ENCODE data around the gene ABR. TPM values are rescaled to one million over a fixed set of nuclear protein-coding genes. Genes with fewer than 3 reads are reported as not detected.
"Not testable (repeated sequence)": the region's sequence is repeated elsewhere in the genome, so short reads cannot be mapped to it uniquely, and the experiment has no call there.

Gene ABR
- total RNA-seq, 2 donors from 2014 or later = 243 to 326 TPM

DNA sequence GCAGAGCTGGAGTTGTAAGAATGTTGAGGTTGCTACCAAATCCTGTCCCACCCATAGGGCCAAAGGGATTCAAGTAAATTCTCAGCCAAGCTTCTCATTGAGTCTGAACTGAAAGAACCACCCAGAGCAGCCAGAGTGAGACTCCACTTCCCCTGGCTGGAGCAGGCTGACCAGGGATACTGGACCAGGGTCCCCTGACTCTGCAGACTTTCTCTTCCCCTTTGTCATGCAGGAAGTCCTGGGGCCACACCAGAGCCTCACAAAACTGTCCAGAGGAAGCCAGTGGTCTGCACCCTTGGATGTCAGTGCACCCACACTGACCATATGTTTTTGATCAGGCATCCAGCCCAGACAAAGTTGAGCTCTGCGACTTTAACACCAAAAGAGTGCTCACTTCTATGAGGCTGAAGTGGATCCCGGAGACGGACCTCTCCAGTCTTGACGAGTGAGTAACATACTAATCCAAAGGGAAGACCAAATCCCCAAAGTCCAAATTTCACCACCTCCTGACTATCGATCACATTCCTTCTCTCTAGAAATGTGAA, 204.3 kb downstream of the ABR start:
- H3K4me1 ChIP-seq = no peaks in the 10 kb centered on the region
- peaks cover 18% of the 10 kb centered on the region for H3K27me3 ChIP-seq
- no peak for DNase-seq
- H3K9ac ChIP-seq (ENCODE audit: low read depth in 2 of 2, low read length in 2 of 2) = no peak overlapping the region
- no peak overlapping the region for H3K4me3 ChIP-seq
- no peak overlapping the region for H3K27ac ChIP-seq
- H3K9me3 ChIP-seq = no peaks in the 10 kb centered on the region
- intact Hi-C loops (cut with DNase I) = loop anchor here (10.0 kb wide), 1 partner anchor 101 kb away; no protein-coding TSS in a partner anchor
- H3K36me3 ChIP-seq = no peaks in the 10 kb centered on the region
- no peak for TF ChIP-seq CTCF (IDR thresholded peaks at IDR 0.05)

DNA sequence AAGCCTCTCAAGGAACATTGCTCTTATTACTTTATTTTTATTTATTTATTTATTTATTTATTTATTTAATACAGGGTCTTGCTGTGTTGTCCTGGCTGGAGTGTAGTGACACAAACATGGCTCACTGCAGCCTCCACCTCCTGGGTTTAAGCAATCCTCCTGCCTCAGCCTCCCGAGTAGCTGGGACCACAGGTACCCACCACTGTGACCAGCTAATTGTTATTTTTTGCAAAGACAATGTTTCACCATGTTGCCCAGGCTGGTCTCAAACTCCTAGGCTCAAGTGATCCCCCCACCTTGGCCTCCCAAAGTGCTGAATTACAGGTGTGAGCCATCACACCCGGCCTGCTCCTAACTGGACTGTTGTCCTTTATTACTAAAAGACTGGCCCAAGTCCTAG, 205.0 kb downstream of the ABR start:
- H3K9me3 ChIP-seq; H3K4me3 ChIP-seq; H3K4me1 ChIP-seq; DNase-seq; H3K9ac ChIP-seq (ENCODE audit: low read depth in 2 of 2, low read length in 2 of 2); H3K36me3 ChIP-seq; H3K27ac ChIP-seq: not testable (repeated sequence)
- intact Hi-C loops (cut with DNase I) = loop anchor here (10.0 kb wide), 1 partner anchor 100 kb away; no protein-coding TSS in a partner anchor
- peaks cover 18% of the 10 kb centered on the region for H3K27me3 ChIP-seq

DNA sequence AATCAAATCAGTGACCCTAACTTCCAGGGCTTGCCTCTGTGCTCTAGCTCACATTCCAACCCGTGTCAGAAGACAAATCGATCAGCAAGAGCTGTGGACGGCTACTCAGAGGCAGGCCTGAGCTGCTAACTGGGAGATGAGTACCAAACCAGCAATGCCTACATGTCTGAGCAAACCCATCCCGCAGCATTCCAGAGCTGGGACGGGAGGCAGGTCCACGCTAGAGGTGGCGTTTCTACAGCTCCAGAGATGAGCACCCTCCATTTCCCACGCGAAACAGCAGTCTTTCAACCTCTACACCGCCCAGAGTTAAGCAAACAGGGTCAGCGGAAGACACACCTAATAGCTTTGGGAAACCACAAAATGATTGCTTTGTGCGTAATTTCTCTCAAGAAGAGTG, 206.7 kb downstream of the ABR start:
- H3K27me3 ChIP-seq = peaks cover 10% of the 10 kb centered on the region
- intact Hi-C loops (cut with DNase I) = loop anchor here (10.0 kb wide), 1 partner anchor 98 kb away; no protein-coding TSS in a partner anchor
- H3K9me3 ChIP-seq = no peaks in the 10 kb centered on the region
- no peak overlapping the region for H3K9ac ChIP-seq (ENCODE audit: low read depth in 2 of 2, low read length in 2 of 2)
- no peak for DNase-seq
- H3K4me3 ChIP-seq = no peak overlapping the region
- no peak for TF ChIP-seq CTCF (IDR thresholded peaks at IDR 0.05)
- no peaks in the 10 kb centered on the region for H3K36me3 ChIP-seq
- H3K27ac ChIP-seq = no peak overlapping the region
- no peaks in the 10 kb centered on the region for H3K4me1 ChIP-seq

GRCh38 chr17:971861-972260, 207.9 kb downstream of the ABR start:
- intact Hi-C loops (cut with DNase I) = loop anchor here (10.0 kb wide), 1 partner anchor 97 kb away; no protein-coding TSS in a partner anchor
- H3K27ac ChIP-seq; H3K4me3 ChIP-seq; DNase-seq; H3K9ac ChIP-seq (ENCODE audit: low read depth in 2 of 2, low read length in 2 of 2); H3K27me3 ChIP-seq; H3K36me3 ChIP-seq; H3K4me1 ChIP-seq; H3K9me3 ChIP-seq: not testable (repeated sequence)

DNA sequence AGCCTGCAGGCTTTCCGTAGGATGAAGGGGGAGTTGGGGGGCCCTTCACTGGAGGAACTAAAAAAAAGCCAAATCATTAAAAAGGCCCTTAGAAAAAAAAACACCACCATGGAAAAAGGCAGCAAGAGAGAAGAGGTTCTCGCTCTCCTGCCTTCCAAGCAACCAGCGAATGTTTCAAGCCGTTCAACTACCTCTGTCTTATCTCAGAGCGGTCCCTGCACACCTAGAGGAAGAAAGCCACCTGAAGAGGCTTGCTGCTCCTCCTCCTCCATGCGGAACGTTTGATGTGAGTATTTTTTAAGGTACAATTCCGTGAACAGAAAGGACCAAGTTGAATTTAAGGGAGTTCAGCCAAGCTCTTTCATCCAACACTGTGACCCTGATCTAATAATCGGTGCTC, 209.4 kb downstream of the ABR start:
- H3K9me3 ChIP-seq = no peaks in the 10 kb centered on the region
- no peak overlapping the region for H3K4me3 ChIP-seq
- no peak for DNase-seq
- H3K36me3 ChIP-seq = no peaks in the 10 kb centered on the region
- no peak for TF ChIP-seq CTCF (IDR thresholded peaks at IDR 0.05)
- H3K4me1 ChIP-seq = no peaks in the 10 kb centered on the region
- intact Hi-C loops (cut with DNase I) = loop anchor here (10.0 kb wide), 1 partner anchor 96 kb away; no protein-coding TSS in a partner anchor
- no peak overlapping the region for H3K27ac ChIP-seq
- H3K27me3 ChIP-seq = no peaks in the 10 kb centered on the region
- H3K9ac ChIP-seq (ENCODE audit: low read depth in 2 of 2, low read length in 2 of 2) = no peak overlapping the region

DNA sequence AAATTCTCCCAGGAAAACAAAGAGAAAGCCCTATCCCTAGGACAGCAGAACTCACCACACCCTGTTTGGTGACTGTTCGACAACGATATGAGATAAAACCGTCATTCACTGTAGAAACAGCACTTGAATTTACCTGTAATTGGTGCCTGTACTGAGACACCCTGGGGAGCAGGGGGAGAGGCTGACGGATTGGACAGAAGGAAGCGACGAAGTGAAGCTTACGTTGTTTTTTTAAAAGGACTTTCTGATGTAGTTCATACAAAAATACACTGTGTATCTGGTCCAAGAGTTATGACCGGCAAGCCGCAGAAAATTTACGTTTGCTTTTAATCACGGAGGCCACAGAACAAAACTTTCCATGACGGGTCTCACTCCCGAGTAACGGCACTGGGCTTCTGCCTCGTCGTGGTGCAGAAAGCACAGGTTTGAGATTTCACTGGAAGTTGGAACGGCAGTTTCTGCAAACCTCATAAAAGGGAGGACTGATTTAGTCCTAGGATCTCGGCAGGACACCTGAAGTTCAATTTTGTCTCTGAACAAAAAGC, 209.9 kb downstream of the ABR start:
- no peak overlapping the region for H3K9ac ChIP-seq (ENCODE audit: low read depth in 2 of 2, low read length in 2 of 2)
- H3K4me1 ChIP-seq = no peaks in the 10 kb centered on the region
- H3K27me3 ChIP-seq = no peaks in the 10 kb centered on the region
- no peak for DNase-seq
- no peaks in the 10 kb centered on the region for H3K9me3 ChIP-seq
- intact Hi-C loops (cut with DNase I) = loop anchor here (10.0 kb wide), 1 partner anchor 95 kb away; no protein-coding TSS in a partner anchor
- TF ChIP-seq CTCF (IDR thresholded peaks at IDR 0.05) = no peak
- no peaks in the 10 kb centered on the region for H3K36me3 ChIP-seq
- no peak overlapping the region for H3K4me3 ChIP-seq
- H3K27ac ChIP-seq = no peak overlapping the region

All from colonic mucosa (tissue), 4 donors.